OCI-LY1 (cell line): Measurements from ENCODE around the gene TGFBR2.

ENCODE experiments used
- H2AFZ ChIP-seq: fragments of 200-600 bp; sonication (generic), shearing (Covaris generic); 2 replicates; pipeline ENCODE4 v1.6.0; 2014; ENCODE audit warnings: antibody characterized with exemption, mild to moderate bottlenecking, low read length
- H3F3A ChIP-seq: fragments of 200-600 bp; sonication (generic), shearing (Covaris generic); 2 replicates; pipeline ENCODE4 v1.6.0; 2014; ENCODE audit warnings: mild to moderate bottlenecking, antibody characterized with exemption, low read length, moderate library complexity; ENCODE audit not compliant: insufficient read depth
- H3K27ac ChIP-seq: fragments of 200-600 bp; sonication (generic); 2 replicates; pipeline ENCODE4 v1.5.1; 2014; ENCODE audit warnings: low read length, mixed run types, mild to moderate bottlenecking, low read depth; ENCODE audit not compliant: poor library complexity, severe bottlenecking
- H3K27me3 ChIP-seq: fragments of 200-600 bp; sonication (generic); 2 replicates; pipeline ENCODE4 v1.6.0; 2014; ENCODE audit warnings: antibody characterized with exemption, mild to moderate bottlenecking, low read length, moderate library complexity; ENCODE audit not compliant: insufficient read depth
- H3K36me3 ChIP-seq: fragments of 200-600 bp; sonication (generic); 2 replicates; pipeline ENCODE4 v1.6.1; 2014; ENCODE audit warnings: mild to moderate bottlenecking, antibody characterized with exemption, low read length, moderate library complexity, mixed read lengths; ENCODE audit not compliant: insufficient read depth
- H3K4me1 ChIP-seq: fragments of 200-600 bp; sonication (generic); 2 replicates; pipeline ENCODE4 v1.5.1; 2014; ENCODE audit warnings: mild to moderate bottlenecking, low read length, moderate library complexity; ENCODE audit not compliant: insufficient read depth, severe bottlenecking
- H3K4me2 ChIP-seq: fragments of 200-600 bp; sonication (generic), shearing (Covaris generic); 2 replicates; pipeline ENCODE4 v1.6.1; 2014; ENCODE audit warnings: low read length
- H3K4me3 ChIP-seq: fragments of 200-600 bp; sonication (generic); 2 replicates; pipeline ENCODE4 v1.5.1; 2014; ENCODE audit warnings: low read length, low read depth, mild to moderate bottlenecking, mixed read lengths; ENCODE audit not compliant: poor library complexity, severe bottlenecking
- H3K79me2 ChIP-seq: fragments of 200-600 bp; shearing (Covaris generic); 2 replicates; pipeline ENCODE4 v1.6.1; 2016; ENCODE audit warnings: mixed run types, low read length, mixed read lengths; ENCODE audit not compliant: insufficient read depth
- H3K9ac ChIP-seq: fragments of 200-600 bp; sonication (generic), shearing (Covaris generic); 2 replicates; pipeline ENCODE4 v1.6.1; 2014; ENCODE audit warnings: mild to moderate bottlenecking, low read length, mixed read lengths
- H3K9me2 ChIP-seq: fragments of 200-600 bp; sonication (generic), shearing (Covaris generic); 2 replicates; pipeline ENCODE4 v1.6.1; 2014; ENCODE audit warnings: low read depth, mild to moderate bottlenecking, low read length, mixed read lengths
- H3K9me3 ChIP-seq: fragments of 200-600 bp; shearing (Covaris generic); 2 replicates; pipeline ENCODE4 v1.6.1; 2014; ENCODE audit warnings: low read length, mixed read lengths
- H4K20me1 ChIP-seq: fragments of 200-600 bp; sonication (generic), shearing (Covaris generic); 2 replicates; pipeline ENCODE4 v1.6.0; 2016; ENCODE audit warnings: mild to moderate bottlenecking, low read length; ENCODE audit not compliant: insufficient read depth
- EZH2 ChIP-seq: fragments of 200-600 bp; sonication (generic), shearing (Covaris generic); IDR thresholded peaks from 2 replicates; pipeline ENCODE4 v1.8.0; 2017; ENCODE audit warnings: borderline replicate concordance, mixed run types, mild to moderate bottlenecking, antibody characterized with exemption, low read length, moderate library complexity, mixed read lengths
- TF ChIP-seq, protein P1 (sequence below): fragments of 200-600 bp; sonication (generic), shearing (Covaris generic); IDR thresholded peaks from 2 replicates; pipeline ENCODE4 v1.5.1; 2017; ENCODE audit warnings: mild to moderate bottlenecking, antibody characterized with exemption, low read length, moderate library complexity, mixed read lengths

The TGFBR2 gene

GRCh38 chr3:30631243-30631904, 25.0 kb downstream of the TGFBR2 start:
- H3K4me2 ChIP-seq = peak overlapping the region; percentile 17; the same call in 1 of the 2 replicates
- H3F3A ChIP-seq = no peaks in the 10 kb centered on the region
- H3K27me3 ChIP-seq = no peaks in the 10 kb centered on the region
- H3K36me3 ChIP-seq = peaks cover 23% of the 10 kb centered on the region; the same call in 1 of the 2 replicates
- TF ChIP-seq, protein P1, sequence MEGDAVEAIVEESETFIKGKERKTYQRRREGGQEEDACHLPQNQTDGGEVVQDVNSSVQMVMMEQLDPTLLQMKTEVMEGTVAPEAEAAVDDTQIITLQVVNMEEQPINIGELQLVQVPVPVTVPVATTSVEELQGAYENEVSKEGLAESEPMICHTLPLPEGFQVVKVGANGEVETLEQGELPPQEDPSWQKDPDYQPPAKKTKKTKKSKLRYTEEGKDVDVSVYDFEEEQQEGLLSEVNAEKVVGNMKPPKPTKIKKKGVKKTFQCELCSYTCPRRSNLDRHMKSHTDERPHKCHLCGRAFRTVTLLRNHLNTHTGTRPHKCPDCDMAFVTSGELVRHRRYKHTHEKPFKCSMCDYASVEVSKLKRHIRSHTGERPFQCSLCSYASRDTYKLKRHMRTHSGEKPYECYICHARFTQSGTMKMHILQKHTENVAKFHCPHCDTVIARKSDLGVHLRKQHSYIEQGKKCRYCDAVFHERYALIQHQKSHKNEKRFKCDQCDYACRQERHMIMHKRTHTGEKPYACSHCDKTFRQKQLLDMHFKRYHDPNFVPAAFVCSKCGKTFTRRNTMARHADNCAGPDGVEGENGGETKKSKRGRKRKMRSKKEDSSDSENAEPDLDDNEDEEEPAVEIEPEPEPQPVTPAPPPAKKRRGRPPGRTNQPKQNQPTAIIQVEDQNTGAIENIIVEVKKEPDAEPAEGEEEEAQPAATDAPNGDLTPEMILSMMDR = no peak
- TF ChIP-seq EZH2 = no peak
- peak overlapping the region; percentile 50 for H3K27ac ChIP-seq
- peaks cover 64% of the 10 kb centered on the region for H3K79me2 ChIP-seq
- H3K4me1 ChIP-seq = peaks cover 96% of the 10 kb centered on the region
- no peaks in the 10 kb centered on the region for H4K20me1 ChIP-seq
- no peaks in the 10 kb centered on the region for H3K9me2 ChIP-seq
- no peak overlapping the region for H2AFZ ChIP-seq
- no peaks in the 10 kb centered on the region for H3K9me3 ChIP-seq
- H3K4me3 ChIP-seq = no peak overlapping the region
- H3K9ac ChIP-seq = no peak overlapping the region; the same call in 1 of the 2 replicates

DNA sequence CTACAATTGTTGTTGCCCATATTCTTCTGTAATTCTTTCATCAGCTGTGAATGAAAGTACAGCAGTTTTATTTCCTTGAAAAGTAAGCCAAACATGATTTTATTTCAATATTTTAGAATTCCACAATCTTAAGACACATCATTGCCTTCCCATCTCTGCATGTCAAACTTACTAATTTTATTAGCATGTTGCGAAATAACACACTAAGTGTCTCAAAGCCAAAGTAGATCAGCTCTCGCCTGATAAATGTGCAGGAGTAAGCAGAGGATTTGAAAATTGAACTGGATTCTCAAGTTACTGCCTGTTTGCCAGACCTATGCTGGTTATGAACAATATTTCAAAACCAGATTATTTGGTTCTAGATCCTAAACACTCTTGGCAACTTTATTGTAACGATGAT, 25.7 kb downstream of the TGFBR2 start:
- no peak for TF ChIP-seq EZH2
- TF ChIP-seq, protein P1 = no peak
- H3K4me2 ChIP-seq = no peak overlapping the region
- no peak overlapping the region for H2AFZ ChIP-seq
- H3K27ac ChIP-seq = peak overlapping the region; percentile 50
- H3K9ac ChIP-seq = no peak overlapping the region
- H4K20me1 ChIP-seq = no peaks in the 10 kb centered on the region
- H3K9me2 ChIP-seq = no peaks in the 10 kb centered on the region
- peaks cover 96% of the 10 kb centered on the region for H3K4me1 ChIP-seq
- H3K9me3 ChIP-seq = no peaks in the 10 kb centered on the region
- H3K36me3 ChIP-seq = peaks cover 17% of the 10 kb centered on the region; the same call in 1 of the 2 replicates
- H3K79me2 ChIP-seq = peaks cover 66% of the 10 kb centered on the region
- no peaks in the 10 kb centered on the region for H3K27me3 ChIP-seq
- H3F3A ChIP-seq = no peaks in the 10 kb centered on the region
- no peak overlapping the region for H3K4me3 ChIP-seq

- Histone ChIP-seq H3K27ac (no peak overlapping the region), H3K4me3 (no peak overlapping the region), H3K36me3 (peaks cover 14% of the 10 kb centered on the region; the same call in 1 of the 2 replicates), H3F3A (no peaks in the 10 kb centered on the region), H3K27me3 (no peaks in the 10 kb centered on the region), H4K20me1 (no peaks in the 10 kb centered on the region), H3K79me2 (peaks cover 69% of the 10 kb centered on the region), H3K4me1 (peaks cover 96% of the 10 kb centered on the region), H3K9me2 (no peaks in the 10 kb centered on the region), H3K9ac (no peak overlapping the region), H3K4me2 (no peak overlapping the region), H3K9me3 (no peaks in the 10 kb centered on the region), H2AFZ (no peak overlapping the region)
- TF ChIP-seq EZH2 = no peak
- TF ChIP-seq, protein P1 = no peak
Observed at GRCh38 chr3:30632521-30632920, 26.1 kb downstream of the TGFBR2 start.
